ELR (cell line): ENCODE results near the gene KCNJ3.
"Not testable (repeated sequence)": the region's sequence is repeated elsewhere in the genome, so short reads cannot be mapped to it uniquely, and the experiment has no call there.

Experiments used
- DNase-seq: peaks from one replicate; pipeline ENCODE4 v3.0.0-alpha.2; 2015; ENCODE audit warnings: low read depth

KCNJ3 gene

GRCh38 chr2:154846842-154847241 lies 148.3 kb downstream of the KCNJ3 start:
- no peak for DNase-seq

- DNase-seq = no peak
Observed at GRCh38 chr2:154849482-154849881, 151.0 kb downstream of the KCNJ3 start.

- DNase-seq = no peak
Observed at GRCh38 chr2:154850532-154850931, 152.0 kb downstream of the KCNJ3 start.

- no peak for DNase-seq
Observed at GRCh38 chr2:154855138-154855537, 156.6 kb downstream of the KCNJ3 start.

GRCh38 chr2:154867151-154867550 lies 168.7 kb downstream of the KCNJ3 start:
- not testable (repeated sequence) for DNase-seq

GRCh38 chr2:154875999-154876398 lies 177.5 kb downstream of the KCNJ3 start:
- DNase-seq = no peak

- no peak for DNase-seq
Observed at GRCh38 chr2:154882725-154883124, 184.2 kb downstream of the KCNJ3 start.

GRCh38 chr2:154886316-154886715 lies 187.8 kb downstream of the KCNJ3 start:
- DNase-seq = no peak

GRCh38 chr2:154898269-154898668 lies 199.8 kb downstream of the KCNJ3 start:
- no peak for DNase-seq

GRCh38 chr2:154901063-154901462 lies 202.6 kb downstream of the KCNJ3 start:
- no peak for DNase-seq
